Right lobe of liver (tissue), 4 donors: ENCODE measurements around the gene PDSS1.

Experiments
- CTCF ChIP-seq, 4 donors: fragments of 200-600 bp in 3 of 4; fragments of 450-650 bp in 1 of 4; IDR thresholded peaks; one replicate each; pipeline versions ENCODE4 v1.5.1 to v1.8.0; 2016 to 2022; ENCODE audit warnings: antibody characterized with exemption in 4 of 4, mild to moderate bottlenecking in 2 of 4
- POLR2A ChIP-seq: fragments of 450-650 bp; IDR thresholded peaks from one replicate; pipeline ENCODE4 v1.6.1; 2017; ENCODE audit warnings: antibody characterized with exemption, mild to moderate bottlenecking
- donor health status: DM: no; HTN: no; CAD: no.
- donor health status: DM: no; HTN: no; CAD: no.
- donor health status: DM: no; HTN: yes; CAD: no.

- TF ChIP-seq POLR2A (no peak), CTCF (IDR thresholded peaks at IDR 0.05) (no peak)
Observed at GRCh38 chr10:26781797-26782196, 84.3 kb downstream of the PDSS1 start.
